ENCODE results near the gene RPL18A. TPM values are rescaled to one million over a fixed set of nuclear protein-coding genes. Genes with fewer than 3 reads are reported as not detected.

The RPL18A gene
- total RNA-seq, result 1,000 to 10,000 TPM; 1,009 to 1,051 TPM
- long read RNA-seq, transcript RPL18A-201 (5 exons, 665 nt), result major isoform, 55 of 66 reads
- long read RNA-seq, partial matches to known transcripts, result 4 of 66 reads
- long read RNA-seq, other reads (novel, unspliced or antisense), result 4 of 66 reads

GRCh38 chr19:17859533-17860330 lies at the start of gene RPL18A:
RPL18A (plus strand) TSS chr19:17859910; CDS start chr19:17859957, 47 bp downstream.
- peak; percentile 99 for DNase-seq
- intact Hi-C loops (cut with DNase I), result loop anchor here in 1 of 2 donors (2.0 to 10.0 kb wide), 4 partner anchors 73 to 512 kb away; partner anchors contain the start of gene CCDC124
- peak; percentile 97 to 98 for ATAC-seq

- intact Hi-C loops (cut with DNase I), result no loop called here
- ATAC-seq (no peak), DNase-seq (no peak)
Measured at GRCh38 chr19:17811103-17811502, 48.6 kb upstream of the RPL18A start.

DNA sequence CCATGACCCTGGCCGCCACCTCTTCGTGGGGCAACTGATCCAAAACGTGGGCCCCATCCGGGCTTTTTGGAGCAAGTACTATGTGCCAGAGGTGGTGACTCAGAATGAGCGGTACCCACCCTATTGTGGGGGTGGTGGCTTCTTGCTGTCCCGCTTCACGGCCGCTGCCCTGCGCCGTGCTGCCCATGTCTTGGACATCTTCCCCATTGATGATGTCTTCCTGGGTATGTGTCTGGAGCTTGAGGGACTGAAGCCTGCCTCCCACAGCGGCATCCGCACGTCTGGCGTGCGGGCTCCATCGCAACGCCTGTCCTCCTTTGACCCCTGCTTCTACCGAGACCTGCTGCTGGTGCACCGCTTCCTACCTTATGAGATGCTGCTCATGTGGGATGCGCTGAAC lies 48.0 kb upstream of the RPL18A start:
- ATAC-seq (no peak), DNase-seq (no peak)
- intact Hi-C loops (cut with DNase I), result no loop called here

GRCh38 chr19:17812099-17812498 lies 47.6 kb upstream of the RPL18A start:
- DNase-seq, result no peak
- intact Hi-C loops (cut with DNase I), result no loop called here
- ATAC-seq, result no peak

DNA sequence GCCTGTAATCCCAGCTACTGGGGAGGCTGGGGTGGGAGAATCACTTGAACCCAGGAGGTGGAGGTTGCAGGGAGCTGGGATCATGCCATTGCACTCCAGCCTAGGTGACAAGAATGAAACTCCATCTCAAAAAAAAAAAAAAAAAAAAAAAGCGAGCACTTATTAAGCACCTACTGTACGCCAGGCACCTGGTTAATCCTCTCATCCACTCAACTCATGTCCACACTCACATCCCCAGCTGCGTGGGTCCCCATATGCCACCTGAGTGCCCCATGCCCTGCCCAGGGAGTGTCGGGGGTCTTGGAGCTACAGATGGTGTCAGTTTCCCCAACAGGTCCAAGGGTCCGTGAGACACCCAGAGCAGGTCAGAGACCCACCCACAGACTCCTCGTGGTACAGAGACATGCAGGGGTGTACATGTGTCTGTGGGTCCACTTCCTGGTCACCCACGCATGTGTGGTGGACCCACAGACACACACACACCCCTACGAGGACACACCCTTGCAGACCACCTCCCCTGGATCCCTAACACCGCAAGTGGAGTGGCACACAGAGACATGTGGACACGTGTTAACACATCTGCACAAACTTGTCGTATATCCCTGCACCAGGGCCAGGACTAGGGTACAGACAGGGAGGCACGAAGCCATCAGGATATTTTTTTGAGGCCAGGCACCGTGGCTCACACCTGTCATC lies 41.9 kb upstream of the RPL18A start:
- no peak for DNase-seq

DNA sequence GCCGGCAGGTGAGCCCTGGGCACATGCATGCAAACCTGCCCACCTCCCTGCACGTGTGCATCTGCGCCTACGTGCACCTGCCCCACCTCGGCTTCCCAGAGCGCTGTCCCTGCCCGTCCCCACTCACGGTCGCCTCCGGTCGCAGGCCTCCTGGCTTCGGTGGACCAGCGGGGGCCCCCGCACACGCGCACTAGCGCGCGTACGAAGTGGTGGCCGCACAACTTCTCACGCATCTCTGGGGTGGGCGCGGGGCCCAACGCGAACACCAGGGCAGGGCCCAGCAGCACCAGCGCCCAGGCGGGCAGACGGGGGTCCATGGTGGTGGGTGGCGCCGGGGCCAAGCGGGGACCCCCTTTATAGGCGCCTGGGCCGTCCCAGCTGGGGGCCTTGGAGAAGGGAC lies 38.5 kb upstream of the RPL18A start, which contains the start of gene INSL3:
Gene INSL3 (minus strand): TSS at position 330 of the 400 bp plus-strand sequence. CDS start 13 bp downstream, at position 317.
- no peak for ATAC-seq
- intact Hi-C loops (cut with DNase I), result no loop called here
- no peak for DNase-seq

More for the DNA sequence above, 41.9 kb upstream of the RPL18A start:
- ATAC-seq, result no peak
- intact Hi-C loops (cut with DNase I), result no loop called here

DNA sequence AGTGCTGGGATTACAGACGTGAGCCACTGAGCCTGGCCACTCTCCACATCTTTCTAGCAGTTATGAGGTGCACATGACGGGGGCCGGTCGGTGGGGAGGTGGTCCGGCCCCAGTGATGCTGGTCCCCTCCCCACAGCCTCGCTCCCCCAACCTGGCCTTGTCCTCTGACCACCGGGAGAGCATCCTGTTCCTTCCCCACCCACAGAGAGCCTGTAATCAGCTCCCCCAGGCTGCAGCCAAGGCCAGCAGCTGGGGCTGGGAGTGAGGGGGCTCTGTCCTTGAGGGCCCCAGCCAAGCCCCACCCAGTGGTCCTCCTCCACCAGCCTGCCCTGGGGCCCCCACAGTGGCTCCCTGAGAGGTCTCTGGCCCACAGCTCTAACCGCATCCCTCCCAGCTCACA lies 35.4 kb upstream of the RPL18A start:
- intact Hi-C loops (cut with DNase I), result no loop called here
- ATAC-seq, result no peak
- no peak for DNase-seq

DNA sequence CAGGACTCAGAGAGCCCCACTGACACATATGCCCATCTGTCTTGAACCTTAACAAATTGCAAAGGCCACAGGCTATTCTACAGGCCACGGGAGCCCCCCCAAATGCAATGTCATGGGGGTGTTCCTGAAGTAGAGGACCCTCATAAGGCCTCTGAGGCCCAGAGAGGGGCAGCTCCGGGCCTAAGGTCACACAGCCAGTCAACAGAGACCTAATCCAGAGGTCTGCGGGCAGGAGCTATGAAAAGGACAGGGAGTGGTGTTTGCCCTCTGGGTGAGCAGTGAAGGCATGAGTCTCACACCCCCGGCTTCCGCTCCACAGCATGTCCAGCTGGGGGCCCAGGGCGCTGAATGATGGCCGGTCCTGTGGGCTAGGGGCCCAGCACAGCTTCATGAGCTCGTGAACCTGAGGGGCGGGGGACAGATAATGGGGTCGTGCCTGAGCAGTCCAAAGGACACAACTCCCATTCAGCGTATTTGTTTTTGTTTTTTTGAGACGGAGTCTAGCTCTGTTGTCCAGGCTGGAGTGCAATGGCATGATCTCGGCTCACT lies 33.1 kb upstream of the RPL18A start:
- DNase-seq, result no peak
- ATAC-seq, result no peak
- intact Hi-C loops (cut with DNase I), result no loop called here

DNA sequence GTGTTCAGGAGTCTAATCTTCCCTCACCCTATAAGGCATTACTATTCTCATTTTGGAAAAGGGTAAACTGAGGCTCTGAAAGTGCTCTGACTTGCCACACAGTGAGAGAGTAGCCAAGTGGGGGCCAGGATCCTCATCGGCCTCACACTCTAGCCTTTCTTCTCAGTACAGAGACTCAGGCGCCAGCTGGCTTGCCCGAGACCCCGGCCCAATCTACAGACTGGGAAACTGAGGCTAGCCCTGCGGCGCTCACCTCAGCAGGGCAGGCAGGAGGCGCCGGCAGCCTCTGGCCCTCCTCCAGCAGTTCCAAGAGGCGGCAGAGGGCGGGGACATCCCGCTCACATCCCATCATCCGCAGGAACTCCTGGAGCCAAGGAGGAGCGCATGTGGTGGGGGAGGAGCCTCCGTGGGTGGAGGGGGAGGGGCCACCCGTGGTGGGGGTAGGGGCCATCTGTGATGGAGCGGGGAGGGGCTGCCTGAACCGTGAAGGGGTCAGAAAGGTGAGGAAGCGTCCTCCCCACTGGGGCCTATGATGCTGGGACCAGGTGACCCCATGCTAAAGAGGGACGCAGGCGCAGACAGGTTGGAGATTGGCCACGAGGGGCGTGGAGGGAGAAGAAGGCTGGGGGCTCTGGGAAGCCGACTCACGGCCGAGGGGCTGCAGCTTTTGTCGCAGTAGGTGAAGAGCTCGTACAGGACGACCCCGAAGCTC lies 29.7 kb upstream of the RPL18A start:
- ATAC-seq, result peak; percentile 35 to 64
- peak; percentile 65 for DNase-seq
- intact Hi-C loops (cut with DNase I), result no loop called here

- ATAC-seq (peak; percentile 88 to 93), DNase-seq (peak; percentile 84)
- intact Hi-C loops (cut with DNase I), result no loop called here
Measured at GRCh38 chr19:17830567-17831418, 28.9 kb upstream of the RPL18A start.

GRCh38 chr19:17831419-17831888 lies 28.3 kb upstream of the RPL18A start:
- DNase-seq (no peak), ATAC-seq (no peak)
- intact Hi-C loops (cut with DNase I), result no loop called here

DNA sequence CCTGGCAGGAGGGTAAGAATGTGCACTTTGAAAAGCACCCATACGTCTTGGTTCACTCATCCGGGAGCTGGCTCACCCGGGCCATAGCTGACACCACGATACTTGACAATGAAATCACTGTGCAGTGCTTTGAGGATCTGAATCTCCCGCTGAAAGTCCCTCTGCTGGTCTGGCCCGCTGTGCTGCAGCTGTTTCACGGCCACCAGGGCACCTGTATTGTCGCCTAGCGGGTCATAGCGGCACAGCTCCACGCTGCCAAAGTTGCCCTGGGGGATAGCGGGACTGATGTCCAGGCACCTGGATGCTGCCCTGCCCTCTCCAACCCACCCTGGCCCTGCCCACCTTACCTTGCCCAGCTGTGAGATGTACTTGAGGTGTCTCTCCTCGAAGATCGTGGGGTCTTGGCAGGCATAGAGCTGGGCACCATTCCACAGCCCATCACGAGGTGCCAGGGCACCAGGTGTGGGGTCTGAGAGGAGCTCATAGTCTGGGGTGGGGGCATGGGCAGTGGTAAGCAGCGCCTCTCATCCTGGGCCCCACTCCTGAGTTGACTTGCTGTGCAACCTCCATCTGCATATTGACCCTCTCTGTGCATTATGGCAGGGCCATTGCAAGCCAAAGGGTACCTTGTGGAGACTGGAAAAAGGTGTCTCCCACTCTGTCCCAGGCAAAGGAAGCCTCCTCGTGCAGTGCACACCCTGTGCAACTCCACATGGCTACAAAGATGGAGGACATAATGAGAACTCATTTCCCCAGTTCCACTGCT lies 27.1 kb upstream of the RPL18A start:
- intact Hi-C loops (cut with DNase I), result no loop called here
- DNase-seq (no peak), ATAC-seq (no peak)

- ATAC-seq, result no peak
Measured at GRCh38 chr19:17834350-17835181, 25.1 kb upstream of the RPL18A start.

DNA sequence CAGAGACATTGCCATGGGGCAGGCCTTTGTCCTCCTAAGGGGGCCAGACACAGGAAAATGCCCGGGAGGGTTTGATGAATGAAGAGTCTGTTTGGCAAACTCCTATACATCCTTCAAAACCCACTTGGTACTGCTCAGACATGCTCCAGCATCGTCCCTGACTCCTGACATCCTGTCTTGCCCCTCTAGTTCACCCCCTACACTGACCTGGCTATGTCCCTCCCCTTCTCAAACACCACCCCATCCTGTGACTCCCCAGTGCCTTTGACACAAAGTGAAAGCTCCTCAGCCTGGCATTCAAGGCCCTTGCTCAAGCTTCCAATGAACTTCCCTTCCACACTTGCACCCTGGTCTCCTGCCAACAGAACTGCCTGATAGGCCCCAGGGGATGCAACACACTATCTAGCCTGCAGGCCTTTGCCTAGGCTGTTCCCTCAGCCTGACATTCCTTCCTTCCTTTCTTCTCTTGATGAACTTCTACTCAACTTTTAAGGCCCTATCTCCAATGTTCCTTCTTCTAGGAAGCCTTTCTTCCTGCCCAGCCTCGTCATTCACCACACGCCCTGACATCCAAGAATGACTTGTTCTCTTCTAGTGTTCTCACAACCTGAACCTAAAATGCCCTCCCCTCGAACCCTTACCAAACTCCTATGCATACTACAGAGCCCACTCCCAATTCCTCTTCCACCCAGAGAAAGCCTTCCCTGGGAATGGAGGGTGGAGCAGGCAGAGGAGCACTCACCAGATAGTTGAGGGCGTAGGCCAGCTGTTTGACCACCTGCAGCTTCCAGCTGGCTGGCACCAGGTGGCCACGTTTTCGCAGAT lies 24.3 kb upstream of the RPL18A start:
- no peak for DNase-seq
- intact Hi-C loops (cut with DNase I), result no loop called here

More at GRCh38 chr19:17834350-17835181, 25.1 kb upstream of the RPL18A start:
- no peak for DNase-seq
- intact Hi-C loops (cut with DNase I), result no loop called here

GRCh38 chr19:17836530-17836929 lies 23.2 kb upstream of the RPL18A start:
- DNase-seq, result no peak
- ATAC-seq, result peak; percentile 38 to 51
- intact Hi-C loops (cut with DNase I), result no loop called here

More for the DNA sequence above, 24.3 kb upstream of the RPL18A start:
- ATAC-seq, result no peak

DNA sequence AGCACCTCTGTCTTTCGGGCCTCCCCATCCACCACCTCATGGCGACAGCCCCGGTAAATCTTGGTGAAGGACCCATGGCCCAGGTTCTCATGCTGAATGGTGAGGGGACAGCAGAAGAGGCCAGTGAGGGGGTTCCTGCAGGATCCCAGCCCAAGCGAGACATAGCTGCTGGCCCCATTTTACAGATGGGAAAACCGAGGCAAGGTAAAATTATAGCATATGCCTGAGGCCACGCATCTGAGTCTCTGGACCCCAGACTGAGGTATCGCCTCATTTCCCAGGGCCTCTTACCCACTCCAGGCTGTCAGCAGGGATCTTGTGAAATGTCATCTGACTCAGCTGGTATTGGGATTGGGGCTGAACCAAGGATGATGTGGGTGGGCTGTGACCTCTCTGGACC lies 21.7 kb upstream of the RPL18A start:
- intact Hi-C loops (cut with DNase I), result no loop called here

More for the DNA sequence above, 21.7 kb upstream of the RPL18A start:
- ATAC-seq (no peak), DNase-seq (no peak)

Measured in left cardiac atrium (tissue), 4 donors.